T-helper 2 cell treated with Interferon-gamma antibody and Interleukin-4, amounts not matched to agents 5 μg/mL and 100 μg/mL, for 36 hours (primary cell): ENCODE data around the gene TFDP1.

Source experiments
- DNase-seq: peaks from one replicate; pipeline ENCODE4 v3.0.0; 2021; ENCODE audit warnings: low spot score
- H3K27ac Mint-ChIP-seq: one replicate; pipeline ENCODE4 v1.8.0; 2021; ENCODE audit warnings: mild to moderate bottlenecking, mixed read lengths
- H3K27me3 Mint-ChIP-seq: one replicate; pipeline ENCODE4 v1.8.0; 2021; ENCODE audit warnings: low read depth, mixed read lengths
- H3K36me3 Mint-ChIP-seq: one replicate; pipeline ENCODE4 v1.8.0; 2021; ENCODE audit warnings: low read depth, mixed read lengths
- H3K4me1 Mint-ChIP-seq: one replicate; pipeline ENCODE4 v1.8.0; 2021; ENCODE audit warnings: low read depth, mixed read lengths
- H3K4me3 Mint-ChIP-seq: one replicate; pipeline ENCODE4 v1.8.0; 2022; ENCODE audit warnings: mild to moderate bottlenecking, moderate library complexity, mixed read lengths
- H3K9me3 Mint-ChIP-seq: one replicate; pipeline ENCODE4 v1.8.0; 2021; ENCODE audit warnings: mixed read lengths

Gene TFDP1

GRCh38 chr13:113605461-113605860 lies 20.9 kb downstream of the TFDP1 start:
- no peak overlapping the region for H3K27ac Mint-ChIP-seq
- H3K27me3 Mint-ChIP-seq: no peaks in the 10 kb centered on the region
- H3K36me3 Mint-ChIP-seq: peaks cover 25% of the 10 kb centered on the region

GRCh38 chr13:113605866-113606438 lies 21.4 kb downstream of the TFDP1 start:
- Mint-ChIP-seq H3K4me1 (peaks cover 9% of the 10 kb centered on the region), H3K9me3 (no peaks in the 10 kb centered on the region), H3K27me3 (no peaks in the 10 kb centered on the region), H3K27ac (no peak overlapping the region), H3K36me3 (peaks cover 25% of the 10 kb centered on the region), H3K4me3 (no peak overlapping the region)
- DNase-seq: no peak

More at GRCh38 chr13:113605461-113605860, 20.9 kb downstream of the TFDP1 start:
- peaks cover 9% of the 10 kb centered on the region for H3K4me1 Mint-ChIP-seq
- DNase-seq: no peak
- no peak overlapping the region for H3K4me3 Mint-ChIP-seq
- H3K9me3 Mint-ChIP-seq: no peaks in the 10 kb centered on the region

GRCh38 chr13:113607056-113607888 lies 22.7 kb downstream of the TFDP1 start:
- no peak for DNase-seq
- no peak overlapping the region for H3K27ac Mint-ChIP-seq
- no peaks in the 10 kb centered on the region for H3K27me3 Mint-ChIP-seq
- H3K9me3 Mint-ChIP-seq: no peaks in the 10 kb centered on the region
- no peak overlapping the region for H3K4me3 Mint-ChIP-seq
- H3K4me1 Mint-ChIP-seq: peaks cover 9% of the 10 kb centered on the region
- H3K36me3 Mint-ChIP-seq: peaks cover 33% of the 10 kb centered on the region

GRCh38 chr13:113607889-113608635 lies 23.5 kb downstream of the TFDP1 start:
- Mint-ChIP-seq H3K4me1 (peaks cover 6% of the 10 kb centered on the region), H3K9me3 (no peaks in the 10 kb centered on the region)

GRCh38 chr13:113608967-113609533 lies 24.5 kb downstream of the TFDP1 start:
- no peaks in the 10 kb centered on the region for H3K9me3 Mint-ChIP-seq
- no peaks in the 10 kb centered on the region for H3K27me3 Mint-ChIP-seq
- no peak for DNase-seq
- peaks cover 6% of the 10 kb centered on the region for H3K4me1 Mint-ChIP-seq
- H3K36me3 Mint-ChIP-seq: peaks cover 39% of the 10 kb centered on the region
- no peak overlapping the region for H3K4me3 Mint-ChIP-seq
- H3K27ac Mint-ChIP-seq: no peak overlapping the region

More at GRCh38 chr13:113607889-113608635, 23.5 kb downstream of the TFDP1 start:
- no peak overlapping the region for H3K27ac Mint-ChIP-seq
- H3K4me3 Mint-ChIP-seq: no peak overlapping the region
- no peak for DNase-seq
- no peaks in the 10 kb centered on the region for H3K27me3 Mint-ChIP-seq
- peaks cover 39% of the 10 kb centered on the region for H3K36me3 Mint-ChIP-seq

GRCh38 chr13:113609616-113610015 lies 25.1 kb downstream of the TFDP1 start:
- H3K27ac Mint-ChIP-seq: no peak overlapping the region

GRCh38 chr13:113610266-113610665 lies 25.7 kb downstream of the TFDP1 start:
- DNase-seq: no peak
- Mint-ChIP-seq H3K4me1 (no peaks in the 10 kb centered on the region), H3K27ac (no peak overlapping the region), H3K36me3 (peaks cover 34% of the 10 kb centered on the region), H3K9me3 (no peaks in the 10 kb centered on the region), H3K4me3 (no peak overlapping the region), H3K27me3 (no peaks in the 10 kb centered on the region)

More at GRCh38 chr13:113609616-113610015, 25.1 kb downstream of the TFDP1 start:
- peaks cover 39% of the 10 kb centered on the region for H3K36me3 Mint-ChIP-seq
- DNase-seq: no peak
- H3K27me3 Mint-ChIP-seq: no peaks in the 10 kb centered on the region
- no peaks in the 10 kb centered on the region for H3K9me3 Mint-ChIP-seq
- peaks cover 5% of the 10 kb centered on the region for H3K4me1 Mint-ChIP-seq
- no peak overlapping the region for H3K4me3 Mint-ChIP-seq

- Mint-ChIP-seq H3K9me3 (no peaks in the 10 kb centered on the region), H3K36me3 (peaks cover 30% of the 10 kb centered on the region), H3K4me3 (no peak overlapping the region), H3K27me3 (no peaks in the 10 kb centered on the region), H3K27ac (no peak overlapping the region), H3K4me1 (no peaks in the 10 kb centered on the region)
- DNase-seq: no peak
Observed at GRCh38 chr13:113611996-113612395, 27.4 kb downstream of the TFDP1 start.

- no peaks in the 10 kb centered on the region for H3K4me1 Mint-ChIP-seq
- H3K27me3 Mint-ChIP-seq: no peaks in the 10 kb centered on the region
- H3K9me3 Mint-ChIP-seq: no peaks in the 10 kb centered on the region
- no peak overlapping the region for H3K4me3 Mint-ChIP-seq
- peaks cover 30% of the 10 kb centered on the region for H3K36me3 Mint-ChIP-seq
- no peak for DNase-seq
- H3K27ac Mint-ChIP-seq: no peak overlapping the region
Observed at GRCh38 chr13:113612607-113613006, 28.1 kb downstream of the TFDP1 start.

- Mint-ChIP-seq H3K9me3 (no peaks in the 10 kb centered on the region), H3K4me3 (no peak overlapping the region), H3K4me1 (no peaks in the 10 kb centered on the region), H3K36me3 (peaks cover 26% of the 10 kb centered on the region), H3K27me3 (no peaks in the 10 kb centered on the region), H3K27ac (no peak overlapping the region)
- DNase-seq: no peak
Observed at GRCh38 chr13:113613789-113614379, 29.3 kb downstream of the TFDP1 start.

- no peak overlapping the region for H3K4me3 Mint-ChIP-seq
- H3K27ac Mint-ChIP-seq: no peak overlapping the region
- no peaks in the 10 kb centered on the region for H3K4me1 Mint-ChIP-seq
- DNase-seq: no peak
- peaks cover 14% of the 10 kb centered on the region for H3K36me3 Mint-ChIP-seq
- H3K9me3 Mint-ChIP-seq: no peaks in the 10 kb centered on the region
- no peaks in the 10 kb centered on the region for H3K27me3 Mint-ChIP-seq
Observed at GRCh38 chr13:113616281-113616906, 31.8 kb downstream of the TFDP1 start.

- no peaks in the 10 kb centered on the region for H3K9me3 Mint-ChIP-seq
- DNase-seq: no peak
- H3K27me3 Mint-ChIP-seq: no peaks in the 10 kb centered on the region
- H3K4me3 Mint-ChIP-seq: no peak overlapping the region
- H3K27ac Mint-ChIP-seq: no peak overlapping the region
- no peaks in the 10 kb centered on the region for H3K4me1 Mint-ChIP-seq
- peaks cover 15% of the 10 kb centered on the region for H3K36me3 Mint-ChIP-seq
Observed at GRCh38 chr13:113616991-113617749, 32.6 kb downstream of the TFDP1 start.

GRCh38 chr13:113617961-113618360 lies 33.4 kb downstream of the TFDP1 start:
- peaks cover 14% of the 10 kb centered on the region for H3K36me3 Mint-ChIP-seq
- H3K9me3 Mint-ChIP-seq: no peaks in the 10 kb centered on the region
- H3K4me1 Mint-ChIP-seq: no peaks in the 10 kb centered on the region
- H3K27ac Mint-ChIP-seq: no peak overlapping the region
- H3K27me3 Mint-ChIP-seq: no peaks in the 10 kb centered on the region
- DNase-seq: no peak
- H3K4me3 Mint-ChIP-seq: no peak overlapping the region
